Stimulated activated CD4-positive, alpha-beta T cell treated with anti-CD3 and anti-CD28 coated beads, Interleukin-15, amount 100 ng/mL, for 1 hour (primary cell): ENCODE results near the gene ZBTB16.

Source experiments
- DNase-seq, 2 donors: peaks; one replicate each; pipeline ENCODE4 v3.0.0-alpha.2; 2020; ENCODE audit warnings: low read depth in 1 of 2, low spot score in 1 of 2

The ZBTB16 gene

DNA sequence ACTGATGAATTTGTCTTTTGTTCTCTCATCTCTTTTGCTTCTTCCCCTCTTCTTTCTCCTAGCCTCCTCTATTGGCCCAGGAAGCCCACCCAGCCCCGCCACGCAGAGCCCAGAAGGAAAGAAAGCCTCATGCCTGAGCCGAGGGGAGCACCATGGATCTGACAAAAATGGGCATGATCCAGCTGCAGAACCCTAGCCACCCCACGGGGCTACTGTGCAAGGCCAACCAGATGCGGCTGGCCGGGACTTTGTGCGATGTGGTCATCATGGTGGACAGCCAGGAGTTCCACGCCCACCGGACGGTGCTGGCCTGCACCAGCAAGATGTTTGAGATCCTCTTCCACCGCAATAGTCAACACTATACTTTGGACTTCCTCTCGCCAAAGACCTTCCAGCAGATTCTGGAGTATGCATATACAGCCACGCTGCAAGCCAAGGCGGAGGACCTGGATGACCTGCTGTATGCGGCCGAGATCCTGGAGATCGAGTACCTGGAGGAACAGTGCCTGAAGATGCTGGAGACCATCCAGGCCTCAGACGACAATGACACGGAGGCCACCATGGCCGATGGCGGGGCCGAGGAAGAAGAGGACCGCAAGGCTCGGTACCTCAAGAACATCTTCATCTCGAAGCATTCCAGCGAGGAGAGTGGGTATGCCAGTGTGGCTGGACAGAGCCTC lies 3.8 kb downstream of the ZBTB16 start:
- DNase-seq = no peak

DNA sequence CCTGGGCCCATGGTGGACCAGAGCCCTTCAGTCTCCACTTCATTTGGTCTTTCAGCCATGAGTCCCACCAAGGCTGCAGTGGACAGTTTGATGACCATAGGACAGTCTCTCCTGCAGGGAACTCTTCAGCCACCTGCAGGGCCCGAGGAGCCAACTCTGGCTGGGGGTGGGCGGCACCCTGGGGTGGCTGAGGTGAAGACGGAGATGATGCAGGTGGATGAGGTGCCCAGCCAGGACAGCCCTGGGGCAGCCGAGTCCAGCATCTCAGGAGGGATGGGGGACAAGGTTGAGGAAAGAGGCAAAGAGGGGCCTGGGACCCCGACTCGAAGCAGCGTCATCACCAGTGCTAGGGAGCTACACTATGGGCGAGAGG lies 4.3 kb downstream of the ZBTB16 start:
- DNase-seq = no peak

DNA sequence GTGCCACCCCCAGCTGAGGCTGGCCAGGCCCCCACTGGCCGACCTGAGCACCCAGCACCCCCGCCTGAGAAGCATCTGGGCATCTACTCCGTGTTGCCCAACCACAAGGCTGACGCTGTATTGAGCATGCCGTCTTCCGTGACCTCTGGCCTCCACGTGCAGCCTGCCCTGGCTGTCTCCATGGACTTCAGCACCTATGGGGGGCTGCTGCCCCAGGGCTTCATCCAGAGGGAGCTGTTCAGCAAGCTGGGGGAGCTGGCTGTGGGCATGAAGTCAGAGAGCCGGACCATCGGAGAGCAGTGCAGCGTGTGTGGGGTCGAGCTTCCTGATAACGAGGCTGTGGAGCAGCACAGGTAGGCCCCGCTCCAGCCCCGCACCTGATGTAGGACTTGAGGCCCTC lies 4.7 kb downstream of the ZBTB16 start:
- DNase-seq = no peak

DNA sequence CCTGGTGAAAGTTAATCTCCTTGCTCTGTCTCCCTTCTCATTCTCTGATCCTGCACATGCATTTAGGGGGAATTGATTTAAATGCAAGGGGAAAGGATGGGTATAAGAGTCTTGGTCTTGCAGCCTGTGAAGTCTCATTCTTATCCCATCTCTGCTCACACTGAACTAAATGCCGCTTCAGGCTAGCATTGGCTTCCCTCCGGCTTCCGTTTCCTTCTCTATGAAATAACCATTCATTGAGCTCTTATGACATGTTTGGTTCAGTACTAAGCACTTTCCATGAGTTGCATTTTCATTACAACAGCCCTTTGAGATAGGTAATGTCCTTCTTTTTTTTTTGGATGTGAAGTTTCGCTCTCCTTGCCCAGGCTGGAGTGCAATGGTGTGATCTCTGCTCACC lies 5.6 kb downstream of the ZBTB16 start:
- DNase-seq = no peak

DNA sequence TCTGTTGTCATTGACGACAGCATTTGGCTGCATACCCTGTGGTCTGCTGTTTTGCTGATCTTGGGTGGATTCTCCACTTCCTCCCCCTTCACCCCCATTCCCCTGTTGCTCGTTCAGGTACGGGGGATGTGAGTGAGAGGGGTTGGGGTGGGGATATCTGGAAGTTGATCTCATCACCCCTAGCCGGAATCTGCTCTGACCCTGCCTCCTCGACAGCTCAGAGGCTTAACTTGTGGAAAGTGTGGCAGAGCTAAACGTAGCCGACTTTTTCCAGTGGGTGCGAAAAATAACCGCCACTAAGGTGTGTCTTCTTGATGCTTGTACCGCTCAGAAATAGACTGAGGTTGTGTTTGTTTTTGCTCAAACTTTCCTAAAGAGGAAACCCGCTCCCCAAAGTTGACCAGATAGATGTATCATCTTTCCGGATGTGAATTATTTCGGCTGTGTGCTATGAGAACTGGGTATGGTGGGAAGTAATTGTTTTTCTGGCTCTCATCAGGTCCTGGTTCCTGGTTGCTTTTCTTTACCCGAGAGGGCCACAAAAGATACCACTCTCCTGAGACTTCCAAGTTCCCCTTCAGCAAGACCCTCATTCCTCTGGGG lies 6.6 kb downstream of the ZBTB16 start:
- DNase-seq = no peak

DNA sequence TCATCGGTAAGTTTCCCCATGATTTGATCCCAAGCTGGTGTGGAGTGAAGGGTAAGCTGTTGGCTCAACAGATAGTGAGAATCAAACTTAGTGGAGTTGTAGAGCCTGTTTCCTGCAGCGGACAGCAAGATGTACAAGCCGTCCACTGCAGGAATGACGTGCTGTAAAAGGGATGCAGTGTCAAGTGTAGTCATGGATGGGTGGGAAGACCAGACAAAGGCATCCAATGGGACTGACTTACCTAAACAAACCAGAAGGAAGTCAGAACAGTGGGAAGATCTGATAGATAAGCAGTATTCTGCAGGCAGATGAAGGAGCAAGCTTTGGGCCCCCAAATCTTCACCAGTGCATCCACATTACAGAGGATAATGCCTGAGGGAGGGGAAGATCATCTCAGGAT lies 8.8 kb downstream of the ZBTB16 start:
- no peak for DNase-seq

DNA sequence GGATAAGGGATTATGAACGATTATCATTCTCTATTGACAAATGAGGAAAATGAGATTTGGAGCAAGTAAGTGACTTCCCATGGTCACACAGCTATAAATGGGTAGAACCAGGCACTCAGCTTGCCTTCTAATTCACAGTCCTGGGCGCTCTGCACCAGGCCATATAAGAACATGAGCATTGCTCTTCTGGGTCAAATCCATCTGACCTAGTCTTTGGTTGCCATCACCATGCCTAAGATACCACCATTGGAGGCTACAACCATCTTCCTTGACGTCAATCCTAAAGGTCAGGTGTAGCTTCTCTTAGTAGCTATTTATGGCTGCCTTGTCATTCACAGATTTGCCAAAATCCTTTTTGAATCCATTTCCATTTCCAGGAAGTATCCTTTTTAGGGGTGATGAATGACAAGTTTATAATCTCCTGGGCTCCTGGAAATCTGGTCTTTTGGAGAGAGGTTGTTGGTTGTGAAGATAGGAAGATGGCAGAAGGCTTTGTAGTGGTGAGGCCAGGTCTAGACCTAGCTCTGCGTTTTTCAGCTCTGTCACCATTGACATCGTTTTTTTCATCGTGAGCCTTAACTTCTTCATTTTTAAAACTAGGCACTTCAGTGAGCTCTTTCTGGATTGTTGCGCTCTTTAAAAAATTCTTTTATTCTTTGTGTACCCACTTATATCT lies 11.1 kb downstream of the ZBTB16 start:
- no peak for DNase-seq

DNA sequence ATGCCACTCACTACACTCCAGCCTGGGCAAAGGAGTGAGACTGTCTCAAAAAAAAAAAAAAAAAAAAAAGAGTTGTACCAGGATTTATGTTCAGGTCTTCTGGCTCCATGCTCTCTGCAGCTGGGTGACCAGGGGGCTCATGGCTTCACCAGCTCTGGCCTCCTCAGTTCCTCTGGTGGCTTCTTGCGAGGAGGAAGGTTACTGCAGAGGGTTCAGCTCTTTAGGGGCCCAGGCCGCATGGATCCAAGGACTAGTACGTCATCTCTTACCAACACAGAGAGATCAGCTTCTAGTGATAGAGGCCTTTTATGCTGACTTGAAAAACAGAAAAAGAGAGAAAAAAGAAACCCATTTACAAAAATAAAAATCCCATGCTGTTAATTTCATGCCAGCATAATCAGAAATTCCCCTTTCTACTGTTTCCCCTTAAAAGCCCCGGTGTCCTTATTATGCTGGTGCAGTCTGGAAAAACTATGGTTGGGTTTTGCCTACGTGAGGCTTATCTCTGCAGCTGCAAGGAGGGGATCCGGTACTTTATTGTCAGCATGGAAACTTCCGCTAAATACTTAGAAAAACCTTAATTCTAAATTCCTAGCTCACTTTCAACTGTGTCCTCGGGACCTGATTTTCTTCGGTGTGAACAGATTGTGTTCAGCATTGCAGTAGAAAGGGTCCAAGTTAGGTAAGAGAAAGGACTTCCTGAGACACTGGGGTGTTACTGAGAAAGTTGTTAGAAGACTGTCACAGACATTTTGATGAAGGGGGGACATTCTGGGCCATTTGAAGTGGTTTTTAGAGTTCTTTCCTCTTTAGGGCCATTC lies 13.7 kb downstream of the ZBTB16 start:
- no peak for DNase-seq

DNA sequence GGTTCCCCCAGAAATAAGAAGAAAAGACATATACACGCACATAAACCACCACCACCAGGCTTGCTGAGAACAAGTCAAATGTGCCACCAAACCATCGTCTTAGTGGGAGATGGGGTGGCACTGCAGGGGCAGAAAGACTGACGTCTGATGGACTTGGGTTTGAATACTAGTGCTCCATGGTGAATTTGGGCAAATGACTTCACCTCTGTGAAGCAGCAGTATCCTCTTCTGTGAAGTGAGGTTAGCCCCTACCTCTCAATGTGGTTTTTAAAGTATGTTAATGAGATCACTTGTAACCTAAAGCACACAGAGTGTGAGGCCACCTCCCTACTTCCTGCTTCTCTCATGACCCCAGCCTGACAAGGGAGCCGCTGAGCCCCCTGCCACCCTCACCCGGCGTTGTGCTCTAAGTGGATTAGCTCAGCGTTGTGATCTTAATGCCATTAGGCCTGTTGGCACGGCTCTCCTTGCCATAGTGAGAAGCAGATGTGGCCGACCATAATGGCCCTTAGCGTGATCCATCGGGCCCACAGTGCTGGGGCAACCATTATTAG lies 14.4 kb downstream of the ZBTB16 start:
- DNase-seq = no peak

DNA sequence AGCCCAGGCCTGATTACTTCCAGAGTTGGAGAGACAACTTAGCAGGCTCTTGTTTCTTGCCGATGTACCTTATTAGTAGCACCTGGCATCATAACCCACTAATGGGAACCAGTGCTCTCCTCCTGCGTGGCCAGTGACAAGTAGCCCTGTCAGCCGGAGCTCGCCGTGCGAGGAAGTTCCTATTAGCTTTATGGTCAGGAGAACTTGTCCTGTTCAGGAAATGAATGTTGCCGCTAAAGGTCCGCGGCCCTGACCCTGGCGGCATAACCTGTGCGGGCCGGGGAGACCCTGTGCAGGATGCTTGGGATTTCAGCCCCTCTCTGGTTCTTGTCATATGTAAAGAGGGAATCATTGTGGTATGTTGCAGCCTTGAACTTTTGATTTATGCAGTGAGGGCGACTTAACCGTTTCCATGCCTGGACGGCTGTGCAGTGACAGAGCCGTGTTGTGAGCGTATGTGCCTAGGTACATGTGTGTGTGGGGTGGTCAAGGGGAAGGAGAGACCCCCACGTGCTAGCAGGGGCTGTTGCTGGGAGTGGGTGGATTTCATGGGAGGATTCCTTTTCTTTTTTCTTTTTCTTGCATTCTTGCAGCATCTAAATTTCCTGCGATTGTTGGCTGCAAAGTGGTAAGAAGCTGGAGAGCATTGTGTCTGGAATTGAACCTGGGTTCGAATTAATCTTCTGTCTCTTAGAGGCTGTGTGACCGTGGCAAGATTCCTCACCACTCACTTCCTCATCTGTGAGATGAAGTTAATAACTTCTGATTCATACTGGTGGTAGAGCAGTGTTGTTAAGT lies 15.2 kb downstream of the ZBTB16 start:
- DNase-seq = no peak

DNA sequence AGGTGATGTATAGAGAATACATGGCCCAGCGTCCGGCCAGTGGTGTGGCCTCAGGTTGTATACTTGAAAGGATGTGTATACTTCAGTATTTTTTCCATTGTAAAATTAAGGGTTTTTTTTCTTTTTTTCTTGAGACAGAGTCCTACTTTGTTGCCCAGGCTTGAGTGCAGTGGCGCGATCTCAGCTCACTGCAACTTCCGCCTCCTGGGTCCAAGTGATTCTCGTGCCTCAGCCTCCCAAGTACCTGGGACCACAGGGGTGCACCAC lies 15.8 kb downstream of the ZBTB16 start:
- DNase-seq = no peak

DNA sequence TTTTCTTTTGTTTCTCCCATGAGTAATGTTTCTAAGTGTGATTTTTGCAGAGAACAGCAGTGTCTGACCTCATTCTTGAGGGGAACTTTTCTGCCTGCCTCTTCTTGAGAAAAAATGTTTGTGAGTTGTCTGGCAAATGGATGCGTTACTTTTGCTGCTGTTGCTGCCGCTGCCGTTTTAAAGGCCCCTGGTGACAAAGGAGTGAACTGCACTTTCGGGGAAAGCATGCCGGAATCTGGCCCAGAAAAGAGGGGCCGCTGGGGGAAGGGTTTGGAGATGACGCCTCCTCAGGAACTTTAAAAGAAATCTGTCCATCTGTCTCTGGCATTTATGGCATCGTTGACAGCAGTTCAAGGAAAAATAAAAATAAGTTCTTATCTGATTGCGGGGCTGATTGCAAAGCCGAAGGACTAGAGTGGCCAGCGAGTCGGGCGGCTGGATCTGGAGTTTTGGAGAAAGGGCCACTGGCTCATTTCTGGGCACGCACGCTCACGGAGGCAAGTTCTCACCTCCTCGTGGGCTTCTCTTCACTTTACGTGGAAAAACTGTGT lies 16.5 kb downstream of the ZBTB16 start:
- no peak for DNase-seq

DNA sequence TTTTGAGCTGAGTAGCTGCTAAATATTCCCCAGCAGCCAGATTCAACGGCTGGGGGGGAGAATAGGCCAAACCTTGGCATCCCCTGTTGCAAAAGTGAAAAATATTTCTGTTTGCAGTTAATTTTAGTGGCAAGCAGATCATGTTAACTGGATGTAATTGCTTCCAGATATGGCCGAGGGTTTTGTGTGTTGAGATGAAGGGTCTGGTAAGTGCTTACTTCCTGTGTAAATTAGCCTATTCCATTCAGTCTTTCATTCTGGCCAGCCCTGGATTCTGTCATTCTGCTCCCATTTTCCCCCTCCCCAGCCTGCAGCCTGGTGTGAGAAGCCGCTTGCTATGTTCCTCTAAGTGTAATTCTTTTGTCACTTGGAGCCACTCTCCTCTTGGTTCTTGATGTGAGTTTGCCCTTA lies 17.4 kb downstream of the ZBTB16 start:
- DNase-seq = no peak

DNA sequence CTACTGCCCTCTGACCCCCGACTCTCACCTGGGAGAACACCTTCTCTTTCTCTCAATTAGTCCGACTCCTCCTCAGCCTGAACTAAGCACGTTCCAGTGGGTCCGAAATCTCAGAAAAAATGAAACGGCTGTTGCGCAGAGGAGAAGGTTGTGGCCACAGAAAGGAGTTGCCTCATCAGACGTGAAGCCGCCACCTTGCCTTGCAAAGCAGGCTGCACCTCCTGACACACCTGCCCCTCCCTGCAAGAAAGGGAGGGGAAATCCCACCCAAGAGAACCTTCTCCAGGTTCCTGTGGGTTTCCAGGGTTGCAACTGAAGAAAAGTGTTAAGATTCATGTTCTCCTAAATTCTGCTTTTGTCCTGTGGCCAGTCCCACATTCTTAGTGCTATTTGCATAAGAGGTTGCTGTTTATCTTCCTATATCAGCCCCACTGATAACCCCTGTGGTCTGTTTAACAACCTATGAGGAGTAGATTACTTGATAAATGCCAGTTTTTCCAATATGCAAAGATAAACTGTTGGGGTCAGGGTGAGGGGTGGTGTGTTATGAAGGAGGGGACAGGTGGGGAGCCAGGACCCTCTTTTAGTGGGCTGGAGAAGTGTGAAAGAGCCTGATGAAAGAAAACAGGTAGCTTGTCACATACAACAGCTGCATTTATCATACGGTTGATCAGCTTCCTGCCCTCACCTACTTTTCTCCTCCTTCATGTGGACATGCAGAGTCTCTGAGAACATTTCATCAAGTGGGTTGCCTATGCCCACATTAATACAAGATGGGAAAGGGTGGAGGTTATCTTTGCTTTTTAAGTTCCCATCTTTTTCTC lies 18.2 kb downstream of the ZBTB16 start:
- no peak for DNase-seq

DNA sequence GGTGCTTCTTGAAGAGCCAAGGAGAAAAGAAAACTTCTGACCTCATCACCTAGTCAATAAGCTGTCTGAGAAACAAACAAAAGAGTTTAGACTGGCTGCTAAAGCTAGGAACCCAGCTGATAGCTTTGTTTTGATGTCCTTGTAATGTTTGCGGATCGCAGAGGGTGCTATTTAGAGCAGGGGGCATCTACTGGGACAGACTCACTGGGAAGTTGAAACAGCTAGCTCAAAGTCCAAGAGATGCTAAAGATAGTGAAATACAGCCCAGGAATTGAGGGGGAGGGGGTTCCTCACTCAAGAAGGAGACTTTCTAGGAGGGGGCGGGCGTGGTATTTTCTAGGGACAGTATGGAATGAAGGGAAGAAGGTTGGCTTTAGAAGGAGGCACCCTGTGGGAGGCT lies 18.9 kb downstream of the ZBTB16 start:
- no peak for DNase-seq

DNA sequence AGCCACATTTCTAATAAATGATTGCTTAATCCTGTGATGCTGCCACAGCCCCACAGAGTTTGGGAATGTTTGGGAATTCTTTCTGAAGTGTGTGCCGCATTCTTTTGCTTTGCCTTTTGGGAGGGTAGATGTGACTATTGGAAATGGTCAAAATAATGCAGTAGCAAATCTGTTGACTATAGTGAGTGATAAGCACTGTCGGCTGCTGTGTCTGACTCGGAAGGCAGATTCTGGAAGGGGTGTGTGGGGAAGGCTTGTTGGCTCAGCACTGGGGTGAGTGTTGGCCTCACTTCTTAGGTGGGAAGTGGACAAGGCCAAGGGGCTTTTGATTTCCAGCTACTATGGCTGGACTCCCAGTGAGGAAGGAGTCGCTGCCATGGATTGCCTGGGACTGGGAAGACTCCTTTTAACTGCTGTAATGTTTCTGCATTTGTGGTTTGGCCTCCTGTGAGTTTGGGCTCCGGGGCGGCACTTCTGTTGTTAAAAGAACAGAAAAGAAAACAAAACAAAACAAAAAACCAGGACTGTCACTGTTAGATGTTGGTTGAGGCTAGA lies 20.1 kb downstream of the ZBTB16 start:
- no peak for DNase-seq

DNA sequence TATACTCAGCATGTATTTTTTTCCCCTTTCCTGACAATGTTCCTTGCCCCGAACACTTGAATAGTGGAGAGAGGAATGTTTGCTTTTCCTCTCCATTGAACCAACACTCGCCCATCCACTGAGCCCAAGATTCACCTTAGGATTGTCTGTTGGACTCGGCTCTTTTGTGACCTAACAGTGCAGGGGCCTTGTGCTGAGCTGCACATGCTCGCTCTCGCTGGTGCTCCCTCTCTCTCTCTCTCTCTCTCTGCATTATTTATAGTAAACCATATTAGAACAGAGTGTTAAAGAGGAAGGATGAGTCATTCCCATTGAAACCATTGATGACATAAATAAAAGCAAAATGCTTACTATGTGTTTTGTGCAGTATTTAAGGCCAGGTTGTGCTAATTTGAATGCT lies 20.7 kb downstream of the ZBTB16 start:
- DNase-seq = no peak

DNA sequence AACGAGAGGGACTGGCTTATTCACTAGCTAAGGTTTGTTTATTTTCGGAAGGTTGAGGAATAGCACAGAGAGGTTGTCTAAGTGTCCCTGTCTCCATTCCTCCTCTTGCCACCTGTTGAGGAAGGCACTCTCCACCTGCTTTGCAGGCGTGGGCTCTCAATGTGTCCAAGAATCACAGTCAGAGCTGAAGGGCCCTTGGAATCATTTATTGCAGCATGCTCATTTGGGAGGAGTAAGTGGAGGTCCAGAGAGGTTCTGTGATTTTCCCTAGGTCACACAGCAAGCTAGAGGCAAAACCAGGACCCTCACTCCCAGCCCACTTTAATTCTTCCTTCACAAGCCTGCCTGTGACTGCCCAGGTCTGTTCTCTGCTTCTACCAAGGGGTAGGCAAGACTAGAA lies 21.3 kb downstream of the ZBTB16 start:
- no peak for DNase-seq

DNA sequence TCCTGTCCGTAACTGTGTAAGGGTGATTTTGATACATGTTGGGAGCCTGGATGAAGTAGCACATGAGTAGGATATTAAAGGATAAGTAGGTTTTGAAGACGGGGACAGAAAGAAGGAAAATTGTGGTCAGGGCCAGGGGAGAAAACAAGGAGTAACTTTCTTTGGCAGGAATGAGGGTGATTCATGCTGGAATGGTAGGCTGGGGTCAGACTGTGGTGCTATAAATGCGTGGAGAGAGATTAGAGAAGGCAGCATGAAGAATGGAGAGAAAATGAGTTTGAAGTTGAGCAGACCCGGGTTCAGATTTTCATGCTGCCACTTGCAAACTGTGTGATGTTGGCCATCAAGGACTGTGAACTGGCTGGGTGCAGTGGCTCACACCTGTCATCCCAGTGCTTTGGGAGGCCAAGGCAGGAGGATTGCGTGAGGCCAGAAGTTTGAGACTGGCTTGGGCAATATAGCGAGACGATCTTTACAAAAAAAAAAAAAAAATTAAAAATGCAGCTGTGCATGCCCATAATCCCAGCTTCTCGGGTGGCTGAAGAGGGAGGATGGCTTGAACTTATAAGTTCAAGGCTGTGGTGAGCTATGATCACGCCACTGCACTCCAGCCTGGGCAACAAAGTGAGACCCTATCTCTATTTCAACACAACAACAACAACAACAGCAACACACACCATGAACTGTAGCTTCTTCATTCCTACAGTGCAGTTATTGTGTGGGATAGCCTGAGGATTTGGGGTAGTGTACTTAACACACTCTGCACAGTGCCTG lies 22.3 kb downstream of the ZBTB16 start:
- no peak for DNase-seq
